H1 (cell line): ENCODE data around the gene MRGPRX2.

Experiments
- PHF8 ChIP-seq: fragments of 200-600 bp; sonication (generic); conservative IDR thresholded peaks from 2 replicates; pipeline ENCODE4 v1.7.1; 2012; ENCODE audit warnings: low read depth, mild to moderate bottlenecking, inconsistent platforms, low read length, moderate library complexity
- RAD21 ChIP-seq, 2 experiments: IDR thresholded peaks in 1 of 2; conservative IDR thresholded peaks in 1 of 2; 2 replicates each; pipeline ENCODE4 v1.6.1; 2011; ENCODE audit warnings: low read depth in 2 of 2, low read length in 2 of 2, improper control_type of control experiment in 1 of 2, inconsistent platforms in 1 of 2, mild to moderate bottlenecking in 1 of 2, moderate library complexity in 1 of 2
- TF ChIP-seq, protein P1 (sequence below), 3 experiments: IDR thresholded peaks; 1 replicate in 2 of 3; 2 replicates in 1 of 3; pipeline versions ENCODE4 v1.5.1 to v1.6.1; 2011; ENCODE audit warnings: low read length in 3 of 3, mild to moderate bottlenecking in 3 of 3, inconsistent platforms in 2 of 3, low read depth in 1 of 3, moderate library complexity in 1 of 3; ENCODE audit not compliant: insufficient read depth in 1 of 3; ENCODE audit errors: control extremely low read depth in 1 of 3

- peak; percentile 22 to 53; a peak in 2 of 4 replicates for TF ChIP-seq RAD21 (IDR thresholded peaks at IDR 0.05 in 1 of 2, conservative IDR thresholded peaks at IDR 0.05 in 1 of 2; ENCODE audit: low read depth in 2 of 2, low read length in 2 of 2)
- TF ChIP-seq, protein P1, sequence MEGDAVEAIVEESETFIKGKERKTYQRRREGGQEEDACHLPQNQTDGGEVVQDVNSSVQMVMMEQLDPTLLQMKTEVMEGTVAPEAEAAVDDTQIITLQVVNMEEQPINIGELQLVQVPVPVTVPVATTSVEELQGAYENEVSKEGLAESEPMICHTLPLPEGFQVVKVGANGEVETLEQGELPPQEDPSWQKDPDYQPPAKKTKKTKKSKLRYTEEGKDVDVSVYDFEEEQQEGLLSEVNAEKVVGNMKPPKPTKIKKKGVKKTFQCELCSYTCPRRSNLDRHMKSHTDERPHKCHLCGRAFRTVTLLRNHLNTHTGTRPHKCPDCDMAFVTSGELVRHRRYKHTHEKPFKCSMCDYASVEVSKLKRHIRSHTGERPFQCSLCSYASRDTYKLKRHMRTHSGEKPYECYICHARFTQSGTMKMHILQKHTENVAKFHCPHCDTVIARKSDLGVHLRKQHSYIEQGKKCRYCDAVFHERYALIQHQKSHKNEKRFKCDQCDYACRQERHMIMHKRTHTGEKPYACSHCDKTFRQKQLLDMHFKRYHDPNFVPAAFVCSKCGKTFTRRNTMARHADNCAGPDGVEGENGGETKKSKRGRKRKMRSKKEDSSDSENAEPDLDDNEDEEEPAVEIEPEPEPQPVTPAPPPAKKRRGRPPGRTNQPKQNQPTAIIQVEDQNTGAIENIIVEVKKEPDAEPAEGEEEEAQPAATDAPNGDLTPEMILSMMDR (IDR thresholded peaks at IDR 0.05; ENCODE audit: control extremely low read depth in 1 of 3, insufficient read depth in 1 of 3, low read depth in 1 of 3, low read length in 3 of 3): peak; percentile 41 to 71 (median 56)
- no peak for TF ChIP-seq PHF8
Observed at GRCh38 chr11:19013181-19013857, 47.2 kb downstream of the MRGPRX2 start.
